B cell (primary cell): ENCODE results near the gene GIMAP5.

Experiments used
- CTCF ChIP-seq: fragments of 200-600 bp; IDR thresholded peaks from one replicate; pipeline ENCODE4 v1.8.0; 2022; ENCODE audit warnings: antibody characterized with exemption, mild to moderate bottlenecking
- EZH2 ChIP-seq: IDR thresholded peaks from 2 replicates; pipeline ENCODE4 v1.6.1; 2012; ENCODE audit warnings: borderline replicate concordance, low read depth, mild to moderate bottlenecking, moderate library complexity, low read length; ENCODE audit not compliant: insufficient read depth, poor library complexity, severe bottlenecking

- TF ChIP-seq CTCF (no peak), EZH2 (no peak)
Measured at GRCh38 chr7:150715293-150715692, 21.9 kb upstream of the GIMAP5 start.
